Activated T-cell treated with anti-CD3 and anti-CD28 coated beads for 24 hours (primary cell): ENCODE data around the gene ATP2A3.

Experiments used
- DNase-seq: peaks from one replicate; pipeline ENCODE4 v3.0.0-alpha.2; 2020; ENCODE audit warnings: low read depth

Gene ATP2A3

DNA sequence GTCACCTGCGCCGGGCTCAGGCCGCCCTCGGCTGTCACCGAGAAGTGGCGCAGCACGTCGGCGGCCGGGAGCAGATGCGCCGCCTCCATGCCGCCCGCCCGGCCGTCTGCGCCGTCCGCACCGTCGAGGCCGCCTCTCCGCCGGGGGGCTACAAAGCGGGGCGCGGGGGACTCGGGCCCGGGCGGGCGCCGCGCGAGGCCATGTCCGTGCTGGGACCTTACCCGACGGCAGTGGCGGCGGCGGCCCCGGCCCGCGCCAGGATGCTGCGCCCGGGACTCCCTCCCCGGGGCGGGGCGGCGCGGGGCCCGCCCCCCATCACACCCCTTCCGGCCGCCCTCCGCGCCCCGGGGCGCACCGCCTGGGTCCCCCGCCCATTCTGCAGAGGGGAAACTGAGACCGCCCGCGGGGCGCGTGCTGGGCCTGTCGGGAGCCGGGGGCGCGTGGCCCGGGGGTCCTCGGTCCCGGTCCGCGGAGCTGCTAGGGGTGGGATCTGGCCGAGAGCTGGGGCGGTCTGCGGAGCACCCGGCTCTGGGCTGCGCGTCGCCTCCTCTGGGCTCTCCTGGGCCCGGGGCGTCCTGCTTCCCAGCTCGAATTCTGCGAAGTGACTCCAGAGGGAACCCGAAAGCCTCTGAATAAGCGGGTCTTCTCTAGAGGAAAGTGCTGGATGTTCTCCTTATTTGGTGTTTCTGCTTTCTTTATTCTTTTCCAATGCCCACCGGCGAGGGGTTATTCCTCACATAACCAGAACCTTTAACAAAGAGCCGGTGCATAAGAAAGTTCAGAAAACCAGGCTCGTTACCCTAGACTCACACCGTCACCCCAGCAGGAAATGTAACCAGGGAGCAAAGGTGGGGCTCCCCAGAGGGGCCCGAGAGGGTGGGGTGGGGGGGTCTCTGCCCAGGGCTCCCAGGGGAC is at the start of gene ATP2A3:
Gene ATP2A3, minus strand, starts transcription at position 235 of the 915 bp plus-strand sequence. Its CDS starts 146 bp downstream, at position 89.
- DNase-seq: peak; percentile 54

- DNase-seq: no peak
Measured at GRCh38 chr17:4010754-4011153, 46.5 kb upstream of the ATP2A3 start.

DNA sequence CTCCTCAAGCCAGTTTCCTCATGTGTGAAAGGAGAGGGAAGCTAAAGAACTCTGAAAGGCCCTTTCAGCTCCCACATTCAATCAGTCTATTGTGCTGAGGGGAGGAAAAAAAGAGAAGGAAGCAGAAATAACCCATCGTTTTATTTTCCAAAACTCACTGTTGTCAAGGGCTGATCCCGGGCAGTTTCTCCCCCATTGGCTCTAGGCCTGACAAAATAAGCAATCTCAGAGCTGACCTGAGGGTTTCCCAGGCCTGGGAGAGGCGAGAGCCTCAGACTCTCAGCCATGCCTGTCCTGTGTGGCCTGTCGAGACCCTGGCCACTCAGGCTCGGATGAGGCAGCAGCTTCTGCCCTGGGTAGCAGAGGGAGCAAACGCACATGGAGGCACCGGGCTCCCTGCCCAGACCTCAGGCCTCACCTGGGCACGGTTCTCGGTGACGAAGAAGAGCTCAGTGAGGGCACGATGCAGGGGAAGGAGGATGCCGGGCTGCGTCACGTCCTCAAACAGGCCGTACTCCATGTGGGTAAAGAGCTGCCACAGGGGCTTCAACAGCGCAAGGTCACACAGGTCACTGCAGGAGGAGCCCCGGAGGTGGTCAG is 45.0 kb upstream of the ATP2A3 start:
- DNase-seq: no peak

GRCh38 chr17:4008441-4009185 is 44.4 kb upstream of the ATP2A3 start:
- DNase-seq: no peak

DNA sequence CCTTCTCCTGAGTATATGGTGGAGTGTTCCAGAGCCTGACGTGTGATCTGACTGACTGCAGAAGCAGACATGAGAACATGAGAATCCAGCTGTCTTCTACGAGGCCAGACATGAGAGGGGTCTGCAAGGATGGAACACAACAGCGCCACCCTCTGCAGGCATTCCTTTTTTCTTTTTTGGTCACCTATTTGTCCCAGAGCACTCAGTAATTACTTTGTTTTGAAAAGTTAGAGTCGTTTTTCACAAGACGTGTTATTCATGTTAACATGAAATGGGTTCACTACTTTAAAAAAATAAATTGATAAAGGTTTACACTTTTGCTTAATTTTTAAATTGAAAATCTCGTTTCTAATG is 43.8 kb upstream of the ATP2A3 start:
- no peak for DNase-seq

DNA sequence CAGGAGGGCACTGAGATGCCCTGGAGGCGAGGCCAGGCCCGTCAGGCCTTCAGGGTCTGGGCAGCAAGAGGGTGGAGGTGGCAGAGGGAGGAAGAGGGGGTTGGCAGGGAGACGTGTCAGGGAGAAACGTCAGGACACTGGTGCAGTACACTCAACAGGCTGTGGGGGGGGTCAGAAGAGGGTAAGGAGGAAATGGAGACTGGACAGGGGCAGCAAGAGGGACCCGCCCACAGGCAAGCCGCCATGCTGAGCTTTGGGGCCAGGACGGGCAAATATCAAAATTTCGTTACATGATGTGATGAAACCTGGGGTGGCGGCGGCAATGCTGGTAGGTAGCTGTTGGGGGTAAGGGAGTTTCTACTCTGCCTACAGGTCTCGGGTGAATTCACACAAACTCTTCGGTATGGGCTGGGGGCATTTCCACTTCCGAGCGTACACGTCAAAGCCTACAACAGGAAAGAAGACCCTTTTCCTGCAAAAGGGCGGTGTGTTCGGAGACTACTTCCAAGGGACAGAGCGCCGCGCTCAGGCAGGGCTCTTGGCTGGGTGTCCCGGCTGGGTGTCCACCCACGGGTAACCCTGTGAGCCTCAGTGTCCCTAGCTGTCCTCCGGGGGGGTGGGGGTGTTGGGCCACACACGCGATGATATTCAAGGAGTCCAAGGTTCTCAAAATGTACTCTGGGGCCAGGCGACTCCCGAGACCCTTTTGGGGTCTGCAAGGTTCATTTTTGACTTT is 43.3 kb upstream of the ATP2A3 start:
- DNase-seq: no peak

- DNase-seq: no peak
Measured at GRCh38 chr17:4006745-4007211, 42.5 kb upstream of the ATP2A3 start.

GRCh38 chr17:4006165-4006589 is 41.9 kb upstream of the ATP2A3 start:
- no peak for DNase-seq

GRCh38 chr17:4005296-4006164 is 41.3 kb upstream of the ATP2A3 start:
- no peak for DNase-seq

DNA sequence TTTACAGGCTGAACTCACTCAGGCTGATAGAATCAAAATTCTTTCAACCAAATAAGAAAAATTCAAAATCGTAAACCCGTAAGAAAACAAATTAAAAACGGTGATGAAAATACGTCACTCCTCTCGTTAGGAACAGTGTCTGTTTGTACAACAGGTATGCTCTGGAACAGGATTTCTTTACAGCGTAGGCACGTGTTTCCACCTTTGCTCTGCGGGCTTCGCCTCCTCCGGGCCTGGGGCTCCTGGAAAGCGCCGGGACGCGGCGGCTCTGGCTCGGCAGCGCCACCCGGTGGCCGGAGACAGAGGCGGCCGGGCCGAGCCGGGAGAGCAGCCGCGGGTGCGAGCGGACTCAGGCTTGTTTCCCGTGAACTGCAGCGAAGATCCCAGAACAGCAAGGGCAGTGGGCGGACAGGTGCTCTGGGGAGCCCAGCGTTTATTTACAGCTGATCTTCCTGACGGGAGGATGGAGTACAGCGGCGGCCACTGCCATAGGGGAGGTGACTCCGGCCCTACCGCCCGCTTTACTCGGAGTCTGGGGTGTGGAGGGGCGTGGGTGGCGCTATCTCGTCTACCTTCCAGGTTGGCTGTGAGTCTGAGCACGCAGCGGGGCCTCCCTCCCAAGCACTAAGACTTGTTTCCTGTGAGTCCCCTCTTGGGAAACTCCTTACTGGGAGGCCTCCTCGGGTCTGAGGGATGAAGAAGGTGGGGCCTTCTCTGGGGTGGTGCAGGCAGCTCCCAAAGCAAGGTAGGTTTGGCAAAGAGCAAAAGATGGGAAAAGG is 40.5 kb upstream of the ATP2A3 start:
- DNase-seq: peak; percentile 38

DNA sequence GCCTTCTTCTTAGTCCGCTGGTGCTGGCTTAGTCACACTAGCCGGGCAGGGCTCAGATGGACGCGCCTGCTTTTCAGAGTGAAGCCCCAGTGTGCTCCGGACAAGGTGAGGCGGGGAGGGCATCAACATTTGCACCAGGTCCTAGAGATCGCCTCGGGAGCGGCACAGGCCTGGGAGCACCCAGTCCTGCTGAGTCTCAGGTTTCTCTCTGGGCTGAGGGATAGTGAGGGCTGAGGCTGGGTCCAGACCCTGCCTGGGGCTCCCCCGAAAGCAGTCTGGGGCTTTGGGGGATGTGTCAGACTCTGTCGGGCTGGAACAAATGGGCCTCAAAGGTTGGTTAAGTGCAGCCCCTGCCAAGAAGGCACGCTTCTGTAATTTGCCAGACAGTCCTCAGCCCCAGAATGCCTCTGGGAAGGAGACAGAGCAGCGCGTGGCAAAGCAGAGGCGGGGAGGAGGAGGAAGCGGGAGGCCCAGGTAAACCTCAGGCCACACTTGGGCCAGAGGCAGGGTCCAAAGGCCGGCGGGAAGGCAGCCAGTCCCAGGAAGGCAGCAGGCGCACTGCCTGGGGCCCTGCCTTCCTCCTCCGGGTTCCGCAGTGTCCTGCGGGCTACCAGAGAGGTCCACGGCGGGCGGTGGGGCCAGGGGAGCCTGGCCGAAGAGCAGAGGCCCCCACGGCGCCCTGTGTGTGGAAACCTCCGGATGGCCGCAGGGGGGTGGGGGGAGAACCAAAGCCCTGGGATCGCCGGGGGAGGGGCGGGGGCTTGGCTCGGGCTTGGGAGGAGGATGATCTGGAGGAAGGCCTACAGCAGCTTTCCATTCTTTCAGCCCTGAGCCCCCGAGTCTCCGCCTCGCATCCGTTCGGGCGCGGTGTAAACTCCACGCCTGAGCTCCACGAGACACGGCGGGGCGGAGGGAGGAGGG is 39.5 kb upstream of the ATP2A3 start:
- no peak for DNase-seq

DNA sequence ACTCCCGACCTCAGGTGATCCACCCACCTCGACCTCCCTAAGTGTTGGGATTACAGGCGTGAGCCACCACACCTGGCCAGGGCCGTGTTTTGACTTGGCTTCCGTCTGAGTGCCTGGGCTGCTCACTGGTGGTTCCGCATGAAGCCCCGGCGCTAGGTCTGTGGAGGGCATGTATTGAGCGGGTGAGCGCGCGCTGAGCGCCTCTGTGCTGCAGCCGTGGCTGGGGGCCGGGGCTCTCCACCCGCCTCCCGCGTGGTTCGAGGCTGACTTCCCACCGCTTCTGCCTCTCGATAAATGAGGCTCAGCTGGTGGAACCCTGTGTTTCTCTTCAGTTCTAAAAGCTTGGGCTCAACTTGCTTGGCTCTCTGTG is 38.9 kb upstream of the ATP2A3 start:
- DNase-seq: no peak

DNA sequence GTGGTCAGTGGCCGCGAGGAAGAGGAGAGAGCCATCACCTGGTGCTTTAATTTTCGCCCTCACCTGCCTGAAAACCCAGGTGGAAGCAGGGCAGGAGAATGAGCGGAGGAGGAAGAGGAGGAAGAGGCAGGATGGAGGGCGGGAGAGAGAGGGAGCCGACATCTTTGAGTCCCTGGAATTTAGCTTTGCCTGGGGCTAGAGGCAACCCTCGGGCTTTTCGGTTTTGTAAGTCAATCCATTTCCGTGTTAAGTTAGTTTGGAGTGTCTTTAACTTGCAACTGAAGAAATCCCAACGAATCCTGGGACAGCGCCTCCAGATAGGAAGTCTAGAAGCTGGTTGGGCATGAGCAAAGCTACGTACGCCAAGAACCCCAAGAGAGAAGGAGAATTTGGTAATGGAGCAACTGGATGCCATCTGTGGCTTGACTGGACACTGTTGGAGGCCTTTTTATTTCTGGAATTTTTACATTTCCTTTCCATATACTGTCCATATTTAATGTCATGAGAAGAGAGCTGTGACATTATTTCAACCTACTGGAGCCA is 36.9 kb upstream of the ATP2A3 start:
- no peak for DNase-seq

DNA sequence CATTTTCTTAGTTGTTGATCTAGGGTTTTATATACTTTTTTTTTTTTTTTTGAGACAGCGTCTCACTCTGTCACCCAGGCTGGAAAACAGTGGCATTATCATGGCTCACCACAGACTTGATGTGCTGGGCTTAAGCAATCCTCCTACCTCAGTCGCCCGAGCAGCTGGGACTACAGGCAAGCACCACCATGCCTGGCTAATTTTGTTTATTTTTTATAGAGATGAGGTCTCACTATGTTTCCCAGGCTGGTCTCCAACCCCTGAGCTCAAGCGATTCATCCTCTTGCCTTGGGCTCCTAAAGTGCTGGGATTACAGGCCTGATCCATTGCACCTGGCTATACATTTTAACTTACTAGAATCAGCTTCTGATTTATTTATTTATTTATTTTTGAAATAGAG is 34.2 kb upstream of the ATP2A3 start:
- no peak for DNase-seq

GRCh38 chr17:3995067-3995466 is 30.8 kb upstream of the ATP2A3 start:
- DNase-seq: no peak

DNA sequence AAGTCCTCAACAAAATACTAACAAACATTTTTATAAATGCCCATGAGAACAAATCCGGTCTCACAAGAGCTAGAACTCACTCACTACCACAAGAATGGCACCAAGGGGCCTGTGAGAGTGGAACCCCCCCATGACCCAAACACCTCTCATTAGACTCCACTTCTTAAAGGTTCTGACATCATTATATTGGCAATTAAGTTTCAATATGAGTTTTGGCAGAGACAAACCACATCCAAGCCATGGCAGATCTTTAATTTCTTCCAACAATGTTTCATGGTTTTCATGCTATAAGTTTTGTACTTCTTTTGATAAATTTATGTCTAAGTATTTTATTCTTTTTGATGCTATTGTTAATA is 30.0 kb upstream of the ATP2A3 start:
- DNase-seq: no peak

DNA sequence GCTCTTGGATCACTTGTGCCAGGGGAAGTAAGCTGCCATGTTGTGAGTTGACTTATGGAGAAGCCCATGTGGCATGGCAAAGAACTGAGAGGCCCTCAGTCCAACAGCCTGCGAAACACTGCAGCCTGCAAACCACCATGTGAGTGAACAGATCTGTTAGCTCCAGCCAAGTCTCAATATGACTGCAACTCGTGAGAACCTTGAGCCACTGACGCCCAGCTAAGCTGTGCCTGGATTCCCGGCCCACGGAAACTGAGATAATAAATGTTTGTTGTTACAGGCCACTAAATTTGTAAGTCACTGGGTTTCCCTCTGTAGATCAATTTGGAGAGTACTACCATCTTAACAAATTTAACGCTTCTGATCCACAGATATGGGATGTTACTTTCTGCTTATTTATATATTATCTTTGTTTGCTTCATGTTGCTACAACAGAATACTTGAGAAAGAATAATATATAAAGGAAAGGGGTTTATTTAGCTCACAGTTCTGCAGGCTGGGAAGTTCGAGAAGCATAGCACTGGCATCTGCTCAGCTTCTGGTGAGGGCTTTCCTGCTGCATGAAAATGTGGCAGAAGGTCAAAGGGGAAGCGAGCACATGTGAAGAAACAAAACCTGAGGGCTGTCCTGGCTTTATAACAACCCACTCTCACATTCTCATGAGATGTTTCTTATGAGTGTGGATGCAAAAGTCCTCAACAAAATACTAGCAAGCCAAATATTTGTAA is 29.4 kb upstream of the ATP2A3 start:
- no peak for DNase-seq

GRCh38 chr17:3992370-3992769 is 28.1 kb upstream of the ATP2A3 start:
- DNase-seq: no peak
